ENCODE measurements around the gene KCTD21.

KCTD21 gene

DNA sequence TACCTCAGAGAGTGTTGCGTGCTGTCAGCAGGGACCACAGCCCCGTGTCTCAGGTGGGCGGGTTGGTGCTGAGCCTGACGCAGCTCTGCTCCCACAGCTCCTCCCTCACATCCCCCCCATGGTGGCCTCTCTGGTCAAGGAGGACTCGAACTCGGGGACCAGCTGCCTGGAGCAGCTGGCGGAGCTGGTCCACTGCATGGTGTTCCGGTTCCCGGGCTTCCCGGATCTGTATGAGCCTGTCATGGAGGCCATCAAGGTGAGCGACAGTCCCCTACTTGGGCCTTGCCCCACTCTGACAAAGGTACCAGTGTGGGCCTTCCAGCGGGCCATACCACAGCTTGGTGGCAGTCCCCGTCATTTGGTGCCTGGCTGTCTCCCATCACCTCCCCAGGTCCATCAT, 12.1 kb upstream of the KCTD21 start:
- no peak for DNase-seq (ENCODE audit: low spot score)

DNA sequence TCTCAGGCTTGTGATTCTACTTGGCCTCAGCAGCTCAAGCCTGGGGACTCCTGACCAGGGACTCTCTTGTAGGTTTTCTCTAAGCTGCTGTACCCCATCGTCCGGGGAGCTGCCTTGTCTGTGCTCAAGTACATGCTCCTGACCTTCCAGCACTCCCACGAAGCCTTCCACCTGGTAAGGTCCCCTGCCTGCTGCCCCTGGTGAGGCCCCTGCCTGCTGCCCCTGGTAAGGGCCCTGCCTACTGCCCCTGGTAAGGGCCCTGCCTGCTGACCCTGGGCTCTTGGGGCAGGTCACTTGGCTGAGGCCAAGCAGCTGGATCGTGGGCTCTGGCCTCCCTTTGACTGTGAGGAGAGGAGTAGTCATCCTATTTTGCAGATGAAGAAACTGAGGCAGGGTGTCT, 11.6 kb upstream of the KCTD21 start:
- no peak for DNase-seq (ENCODE audit: low spot score)

DNA sequence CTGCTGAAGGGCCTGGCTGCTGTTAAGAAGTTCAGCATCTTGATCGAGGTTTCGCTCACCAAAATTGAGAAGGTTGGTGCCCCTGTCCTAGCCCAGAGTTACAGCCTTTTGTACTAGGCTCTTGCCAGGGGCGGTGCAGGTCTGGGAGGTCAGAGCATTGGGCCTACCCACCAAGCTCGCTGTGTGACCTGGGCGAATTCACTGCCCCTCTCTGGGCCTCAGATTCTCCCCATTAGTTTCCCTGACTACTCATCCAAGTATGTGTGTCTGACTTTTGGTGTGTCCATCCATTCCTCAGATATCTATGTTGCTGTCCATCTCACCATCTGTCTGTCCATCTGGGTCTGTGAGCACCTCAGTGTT, 11.2 kb upstream of the KCTD21 start:
- no peak for DNase-seq (ENCODE audit: low spot score)

DNA sequence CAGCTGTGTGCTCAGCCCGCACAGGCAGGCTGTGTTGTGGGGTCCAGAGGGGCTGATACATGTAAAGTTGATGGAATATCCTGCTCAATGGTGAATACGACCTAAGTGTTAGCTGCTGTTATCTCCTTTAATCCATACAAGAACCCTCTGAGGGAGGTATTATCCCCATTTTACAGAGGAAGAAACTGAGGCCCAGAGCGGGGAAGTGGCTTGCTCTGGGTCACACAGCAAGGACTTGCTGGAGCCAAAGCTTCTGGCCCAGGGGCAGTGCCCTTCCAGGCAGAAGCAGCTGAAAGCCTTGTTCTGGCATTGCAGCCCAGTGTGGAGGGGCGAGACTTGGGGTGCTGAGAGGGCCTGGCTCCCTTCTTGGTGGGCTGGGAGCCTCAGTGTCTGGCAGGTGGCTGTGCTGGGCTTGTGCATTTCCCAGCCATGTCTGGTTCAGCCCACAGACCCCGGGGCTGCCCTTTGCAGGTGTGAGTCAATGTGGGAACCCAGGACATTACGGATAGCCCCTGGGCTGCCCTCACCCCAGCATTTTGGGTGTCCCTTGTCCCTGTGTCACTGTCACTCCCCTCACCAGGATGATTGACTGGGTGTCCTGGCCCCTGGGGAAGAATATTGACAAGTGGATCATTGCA, 10.7 kb upstream of the KCTD21 start:
- DNase-seq (ENCODE audit: low spot score): no peak

DNA sequence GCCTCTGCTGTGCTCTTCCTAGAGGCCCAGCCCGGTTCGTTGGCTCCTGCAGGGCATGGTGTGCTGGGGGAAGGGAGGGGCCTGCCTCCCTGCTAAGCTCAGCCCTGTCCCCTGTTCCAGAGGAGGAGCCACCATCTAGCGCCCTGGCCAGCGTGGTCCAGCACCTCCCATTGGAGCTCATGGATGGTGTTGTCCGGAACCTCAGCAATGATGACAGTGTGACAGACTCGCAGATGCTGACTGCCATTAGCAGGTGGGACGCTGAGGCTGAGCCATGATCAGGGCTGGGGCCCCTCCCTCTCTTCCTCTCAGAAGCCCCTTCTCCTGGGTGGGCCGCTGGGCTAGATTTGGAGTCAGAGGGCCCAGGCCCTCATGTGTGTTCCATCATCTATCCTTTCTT, 9.4 kb upstream of the KCTD21 start:
- no peak for DNase-seq (ENCODE audit: low spot score)

DNA sequence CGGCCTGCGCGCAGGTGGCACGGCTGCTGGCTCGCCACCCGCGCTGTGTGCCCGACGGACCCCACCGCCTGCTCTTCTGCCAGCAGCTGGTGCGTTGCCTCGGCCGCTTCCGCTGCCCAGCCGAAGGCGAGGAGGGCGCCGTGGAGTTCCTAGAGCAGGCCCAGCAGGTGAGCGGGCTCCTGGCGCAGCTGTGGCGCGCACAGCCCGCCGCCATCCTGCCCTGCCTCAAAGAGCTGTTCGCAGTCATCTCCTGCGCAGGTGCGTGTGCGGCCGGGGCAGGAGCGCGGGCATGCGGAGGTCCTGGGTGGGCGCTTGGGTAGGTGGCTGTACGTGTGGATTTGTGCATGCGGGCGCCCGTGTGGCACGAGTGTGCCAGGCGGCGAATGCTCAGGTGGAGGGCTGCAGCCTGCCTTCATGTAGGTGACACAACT, 8.2 kb upstream of the KCTD21 start:
- DNase-seq (ENCODE audit: low spot score): no peak

DNA sequence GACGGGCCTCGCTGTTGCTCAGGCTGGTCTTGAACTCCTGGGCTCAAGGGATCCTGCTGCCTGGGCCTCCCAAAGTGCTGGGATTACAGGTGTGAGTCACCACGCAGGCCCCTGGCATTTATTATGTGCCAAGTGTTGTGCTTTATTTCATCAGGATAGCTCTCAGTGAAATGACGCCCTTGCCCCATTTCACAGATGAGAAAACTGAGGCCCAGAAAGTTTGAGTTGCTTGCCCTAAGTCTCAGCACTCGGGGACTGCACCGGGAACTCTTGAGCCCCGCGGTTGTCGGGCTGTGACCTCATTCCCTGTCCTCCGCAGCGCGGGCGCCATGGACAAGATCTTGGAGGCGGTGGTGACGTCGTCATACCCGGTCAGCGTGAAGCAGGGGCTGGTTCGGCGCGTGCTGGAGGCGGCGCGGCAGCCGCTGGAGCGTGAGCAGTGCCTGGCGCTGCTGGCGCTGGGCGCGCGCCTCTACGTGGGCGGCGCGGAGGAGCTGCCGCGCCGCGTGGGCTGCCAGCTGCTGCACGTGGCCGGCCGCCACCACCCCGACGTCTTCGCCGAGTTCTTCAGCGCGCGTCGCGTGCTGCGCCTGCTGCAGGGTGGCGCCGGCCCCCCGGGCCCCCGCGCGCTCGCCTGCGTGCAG, 7.6 kb upstream of the KCTD21 start:
- no peak for DNase-seq (ENCODE audit: low spot score)

DNA sequence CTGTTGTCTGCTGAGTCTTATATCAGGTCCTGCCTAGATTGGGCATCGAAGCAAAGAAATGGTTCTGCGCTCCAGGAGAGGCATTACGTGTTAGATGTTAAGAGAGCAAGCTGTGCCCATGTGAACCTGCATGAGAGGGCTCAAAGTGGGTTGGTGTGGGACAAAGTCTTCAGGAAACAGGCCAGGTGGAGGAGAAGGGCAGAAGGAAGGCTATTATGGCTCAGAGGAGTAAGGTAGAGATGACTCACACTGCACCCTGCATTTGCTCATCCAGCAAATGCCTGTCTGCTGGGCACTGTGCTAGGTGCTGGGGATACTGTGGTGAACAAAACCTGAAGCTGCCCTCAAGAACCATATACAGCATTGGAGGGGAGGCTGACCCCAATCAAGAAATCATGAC, 6.1 kb upstream of the KCTD21 start:
- DNase-seq (ENCODE audit: low spot score): no peak

DNA sequence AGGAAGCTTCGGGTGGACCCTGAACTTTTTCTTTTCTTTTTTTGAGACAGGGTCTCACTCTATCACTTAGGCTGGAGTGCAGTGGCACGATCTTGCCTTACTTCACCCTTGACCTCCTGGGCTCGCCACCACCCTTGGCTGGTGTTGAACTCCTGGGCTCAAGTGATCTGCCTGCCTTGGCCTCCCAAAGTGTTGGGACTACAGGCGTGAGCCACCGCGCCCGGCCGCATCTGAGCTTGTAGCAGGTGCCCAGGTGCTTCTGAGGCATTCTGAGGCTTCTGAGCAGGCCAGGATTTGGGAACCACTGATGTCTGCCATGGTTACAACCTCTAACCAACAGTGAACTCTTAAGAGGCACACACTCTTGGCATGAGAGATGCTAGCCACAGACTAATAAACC, 5.4 kb upstream of the KCTD21 start:
- DNase-seq (ENCODE audit: low spot score): no peak

DNA sequence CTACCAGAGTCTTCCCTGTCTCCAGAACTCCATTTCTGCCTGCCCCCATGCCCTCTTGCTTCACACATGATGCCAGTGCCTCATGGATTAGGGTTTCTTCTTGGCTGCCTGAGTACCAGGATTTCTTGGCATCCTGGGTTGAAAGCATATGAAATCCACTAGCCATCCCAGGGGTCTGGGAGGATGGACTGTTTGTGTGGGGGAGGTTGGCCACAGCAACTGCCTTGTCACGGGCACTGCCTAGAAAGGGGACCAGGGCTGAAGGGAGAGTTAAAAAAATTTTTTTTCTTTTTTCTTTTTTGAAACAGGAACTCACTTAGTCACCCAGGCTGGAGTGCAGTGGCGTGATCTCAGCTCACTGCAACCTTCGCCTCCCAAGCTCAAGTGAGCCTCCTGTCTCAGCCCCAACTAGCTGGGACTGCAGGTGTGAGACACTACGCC, 4.5 kb upstream of the KCTD21 start:
- DNase-seq (ENCODE audit: low spot score): no peak

DNA sequence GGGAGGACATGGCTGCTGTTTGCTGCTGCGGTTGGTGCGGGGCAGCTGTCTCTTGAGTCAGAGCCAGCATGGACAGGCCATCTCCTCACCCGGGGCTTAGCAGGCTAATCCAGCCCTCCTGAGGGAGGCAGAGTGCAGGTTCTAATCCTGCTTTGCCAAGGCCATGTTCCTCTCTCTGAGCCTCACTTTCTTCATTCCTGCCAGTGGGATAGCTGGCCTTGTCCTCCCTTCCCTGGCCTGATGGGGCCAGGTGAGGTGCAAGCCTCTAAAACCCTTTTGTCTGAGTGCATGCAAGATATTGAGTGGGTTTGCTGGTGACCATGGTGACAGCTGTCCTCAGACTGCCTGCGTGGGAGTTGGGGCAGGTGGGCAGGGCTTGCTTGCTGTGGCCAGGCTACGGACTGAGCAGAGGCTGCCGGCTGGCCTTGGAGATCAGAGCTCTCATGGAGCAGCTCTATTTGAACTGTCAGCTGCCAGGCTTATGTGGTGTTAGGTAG, 3.8 kb upstream of the KCTD21 start:
- DNase-seq (ENCODE audit: low spot score): no peak

DNA sequence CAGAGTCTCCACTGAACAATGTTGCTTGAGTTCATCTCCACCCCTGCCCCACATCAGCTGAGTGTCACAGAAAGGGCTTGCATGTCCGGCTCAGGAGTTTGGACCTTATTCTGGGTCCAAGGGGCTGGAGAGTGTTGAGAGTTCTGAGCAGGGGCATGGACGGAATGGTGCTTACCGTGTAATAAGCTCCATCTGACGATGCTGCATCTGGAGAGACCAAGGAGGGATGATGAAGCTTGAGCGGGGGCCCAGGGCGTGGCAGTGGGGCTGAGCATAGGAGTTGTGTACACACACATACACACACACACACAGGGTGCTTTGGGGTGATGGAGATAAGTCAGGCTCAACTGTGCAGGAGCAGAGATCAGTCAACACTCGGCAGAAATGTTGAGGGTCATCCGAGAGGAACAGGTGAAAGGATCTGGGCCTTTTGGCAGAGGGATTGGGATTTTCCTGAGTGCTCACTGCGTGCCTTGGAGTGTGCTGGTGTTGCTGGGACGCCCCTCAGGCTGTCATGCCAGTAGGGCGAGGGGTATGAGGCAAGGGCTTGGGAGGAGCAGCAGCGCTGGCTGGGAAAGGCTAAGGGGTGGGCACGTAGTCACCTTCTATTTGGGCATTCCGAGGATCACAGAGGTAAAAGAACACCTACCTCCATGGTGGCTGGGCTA, 2.6 kb upstream of the KCTD21 start:
- DNase-seq (ENCODE audit: low spot score): no peak

DNA sequence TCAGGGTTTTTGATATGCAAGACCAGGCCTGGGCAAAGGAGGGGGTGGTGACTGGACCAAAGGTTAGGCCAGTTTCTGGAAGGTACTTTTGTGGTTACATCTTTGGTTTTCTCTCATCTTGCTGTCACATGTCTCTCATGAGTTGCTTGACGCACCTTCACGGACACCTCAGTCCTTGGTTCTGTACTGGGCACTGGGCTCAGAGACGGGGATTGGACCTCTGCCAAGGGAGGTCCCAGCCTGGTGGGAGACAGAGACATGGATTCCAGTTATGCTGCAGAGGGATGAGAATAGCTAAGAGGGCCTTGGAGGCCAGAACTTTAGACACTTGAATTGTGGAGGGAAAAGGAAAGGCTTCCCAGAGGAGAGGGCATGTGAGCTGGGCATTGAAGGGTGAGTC, 1.9 kb upstream of the KCTD21 start:
- no peak for DNase-seq (ENCODE audit: low spot score)

DNA sequence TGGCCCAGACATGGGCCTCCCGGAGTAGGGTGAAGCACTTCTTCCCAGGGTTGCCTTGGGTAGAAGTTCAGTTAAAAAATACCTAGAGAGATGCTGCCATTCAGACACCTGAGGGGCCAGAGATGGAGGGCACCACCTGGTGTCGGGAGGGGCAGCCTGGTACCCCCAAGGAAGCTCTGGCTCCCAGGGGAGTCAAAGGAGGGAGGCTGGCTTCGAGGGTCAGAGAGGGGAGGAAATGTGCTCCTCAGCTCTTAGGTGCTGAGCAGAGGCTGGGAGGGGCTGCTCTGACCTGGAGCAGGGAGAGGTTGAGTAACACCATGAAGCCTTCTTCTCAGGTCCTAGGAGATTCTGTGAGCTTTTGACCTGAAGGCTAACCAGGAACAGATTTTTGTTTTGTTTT, 1.4 kb upstream of the KCTD21 start:
- no peak for DNase-seq (ENCODE audit: low spot score)

DNA sequence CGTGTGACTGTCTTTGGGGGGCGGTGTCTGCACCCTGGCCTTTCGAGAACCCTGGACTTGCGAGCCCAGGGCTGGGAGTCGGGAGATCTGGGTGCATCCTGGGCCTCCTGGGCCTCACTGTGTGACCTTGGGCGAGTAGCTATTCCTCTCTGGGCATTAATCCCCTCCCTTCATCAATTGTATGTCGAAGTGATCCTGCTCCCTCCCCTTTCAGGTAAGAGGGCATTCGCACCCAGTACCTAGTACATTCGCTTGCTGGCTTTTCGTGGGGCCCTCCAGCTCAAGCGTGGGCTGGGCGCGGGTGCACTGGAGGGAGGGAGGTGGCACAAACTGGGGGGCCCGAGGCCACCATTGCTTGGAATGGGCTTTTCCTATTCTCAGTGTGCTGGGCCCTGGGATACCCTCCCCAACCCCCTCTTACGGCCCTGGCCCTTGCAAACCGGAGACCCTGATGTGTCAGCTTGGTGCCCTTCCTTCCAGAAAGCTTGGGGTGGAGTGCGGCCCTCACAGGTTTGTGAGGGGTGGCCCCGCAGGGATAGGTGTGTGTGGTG, 823 bp upstream of the KCTD21 start:
- no peak for DNase-seq (ENCODE audit: low spot score)

DNA sequence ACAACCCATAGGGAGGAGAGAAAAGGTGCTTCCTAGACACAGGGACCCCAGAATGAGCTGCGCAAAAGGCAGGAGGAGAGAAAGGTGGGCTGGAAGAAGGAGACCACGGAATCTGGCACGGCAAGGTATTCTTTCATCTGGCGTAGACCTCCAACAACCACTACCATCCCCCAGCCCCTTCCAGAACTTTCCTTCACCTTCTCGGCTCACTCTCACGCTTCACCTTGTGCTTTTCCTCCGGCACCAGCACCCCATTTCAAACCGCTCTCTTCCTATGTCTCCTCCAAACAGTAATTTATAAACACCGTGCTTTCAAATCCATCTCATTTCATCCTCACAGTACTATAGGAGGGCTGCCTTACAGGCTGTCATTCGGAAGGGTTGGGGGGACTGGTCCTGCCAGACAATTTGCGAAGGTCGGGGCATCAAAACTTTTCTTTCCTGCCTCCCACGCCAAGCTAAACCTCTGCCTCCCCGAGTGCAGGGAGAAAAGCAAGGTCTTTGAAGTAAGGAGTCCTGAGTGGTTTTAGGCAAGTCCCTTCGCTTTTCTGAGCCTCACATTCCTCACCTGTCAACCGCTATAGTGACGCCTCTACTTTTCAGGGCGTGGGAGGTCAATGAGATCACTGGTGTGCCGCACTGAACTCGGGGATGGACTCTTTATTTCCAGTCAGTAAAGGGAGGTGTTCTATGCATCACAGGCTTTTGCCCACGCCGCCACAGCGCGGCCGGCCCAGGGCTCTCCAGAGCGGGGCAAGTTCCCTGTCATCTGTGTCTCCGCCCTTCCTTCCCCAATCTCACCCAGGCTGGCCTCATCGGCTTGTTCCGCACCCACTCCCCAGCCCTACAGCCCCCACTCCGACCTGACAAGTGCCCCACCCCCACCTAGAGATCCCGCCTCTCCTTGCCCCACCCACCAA, 800 bp downstream of the KCTD21 start:
- DNase-seq (ENCODE audit: low spot score): peak; percentile 41

DNA sequence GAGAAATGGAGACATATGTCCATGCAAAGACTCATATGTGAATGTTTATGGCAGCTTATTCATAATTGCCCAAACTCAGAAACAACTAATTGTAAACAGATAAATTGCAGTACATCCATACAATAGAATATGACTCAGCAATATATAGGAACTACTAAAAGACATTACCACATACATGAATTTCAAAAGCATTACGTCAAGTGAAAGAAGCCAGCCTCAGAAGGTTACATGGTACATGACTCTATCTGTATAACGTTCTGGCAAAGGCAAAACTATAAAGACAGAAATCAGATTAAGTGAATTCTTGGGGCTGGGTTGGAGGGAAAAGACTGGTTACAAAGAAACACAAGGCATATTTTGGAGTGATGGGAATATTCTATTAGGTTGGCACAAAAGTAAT, 7.2 kb downstream of the KCTD21 start:
- DNase-seq (ENCODE audit: low spot score): no peak

DNA sequence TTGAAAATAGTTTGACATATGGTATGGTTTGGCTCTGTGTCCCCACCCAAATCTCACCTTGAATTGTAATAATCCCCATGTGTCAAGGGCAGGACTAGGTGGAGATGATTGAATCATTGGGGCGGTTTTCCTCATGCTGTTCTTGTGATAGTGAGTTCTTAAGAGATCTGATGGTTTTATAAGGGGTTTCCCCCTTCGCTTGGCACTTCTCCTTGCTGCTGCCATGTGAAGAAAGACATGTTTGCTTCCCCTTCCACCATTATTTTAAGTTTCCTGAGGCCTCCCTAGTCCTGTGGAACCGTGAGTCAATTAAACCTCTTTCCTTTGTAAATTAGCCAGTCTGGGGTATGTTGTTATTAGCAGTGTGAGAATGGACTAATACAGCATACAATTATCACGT, 7.7 kb downstream of the KCTD21 start:
- no peak for DNase-seq (ENCODE audit: low spot score)

DNA sequence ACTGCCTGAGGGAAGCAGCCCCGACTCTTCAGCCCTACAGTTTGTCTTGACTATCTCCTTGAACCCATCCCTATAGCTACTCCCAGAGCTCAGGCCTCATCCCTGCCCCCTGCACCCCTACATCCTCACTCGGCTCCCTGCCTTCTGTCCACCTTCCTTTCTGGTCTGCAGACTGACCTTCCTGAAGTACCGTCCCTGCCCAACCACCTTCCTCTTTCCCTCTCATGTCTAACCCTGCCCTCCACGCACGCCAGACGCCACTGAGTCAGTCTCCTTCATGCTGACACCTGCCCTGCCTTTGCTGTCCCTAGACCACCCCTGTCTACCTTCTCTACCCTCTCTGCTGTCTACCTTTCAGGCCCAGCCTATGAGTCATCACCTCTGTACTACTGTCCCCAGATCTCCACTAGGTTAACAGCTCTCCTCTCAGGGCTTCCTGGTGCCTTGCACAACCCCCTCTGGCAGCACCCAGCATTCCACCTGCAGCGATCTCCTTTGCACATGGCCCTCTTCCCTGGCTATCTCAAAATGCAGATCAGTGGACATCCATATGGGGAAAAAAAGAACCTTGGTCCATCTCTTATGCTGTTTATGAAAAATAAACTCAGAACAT, 8.9 kb downstream of the KCTD21 start:
- peak; percentile 58 for DNase-seq (ENCODE audit: low spot score)

DNA sequence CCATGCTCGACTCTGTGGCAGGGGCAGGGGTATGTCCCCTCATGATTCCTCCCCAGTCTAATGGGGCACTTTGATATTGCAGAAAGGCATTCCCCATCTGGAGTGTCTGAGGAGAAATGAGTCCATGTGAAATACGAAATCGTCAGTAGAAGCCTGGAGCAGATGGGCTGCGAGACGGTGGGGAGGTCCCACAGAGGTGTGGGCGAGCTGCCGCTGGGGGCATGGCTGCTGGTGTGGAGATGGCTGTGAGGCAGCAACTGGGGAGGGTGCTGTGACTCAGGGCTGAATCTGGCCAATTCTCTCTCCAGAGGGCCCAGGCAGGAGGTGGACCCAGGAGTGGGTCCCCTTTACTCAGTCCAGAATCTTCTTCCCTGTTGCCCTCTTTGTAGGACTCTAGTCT, 11.2 kb downstream of the KCTD21 start:
- DNase-seq (ENCODE audit: low spot score): no peak

DNA sequence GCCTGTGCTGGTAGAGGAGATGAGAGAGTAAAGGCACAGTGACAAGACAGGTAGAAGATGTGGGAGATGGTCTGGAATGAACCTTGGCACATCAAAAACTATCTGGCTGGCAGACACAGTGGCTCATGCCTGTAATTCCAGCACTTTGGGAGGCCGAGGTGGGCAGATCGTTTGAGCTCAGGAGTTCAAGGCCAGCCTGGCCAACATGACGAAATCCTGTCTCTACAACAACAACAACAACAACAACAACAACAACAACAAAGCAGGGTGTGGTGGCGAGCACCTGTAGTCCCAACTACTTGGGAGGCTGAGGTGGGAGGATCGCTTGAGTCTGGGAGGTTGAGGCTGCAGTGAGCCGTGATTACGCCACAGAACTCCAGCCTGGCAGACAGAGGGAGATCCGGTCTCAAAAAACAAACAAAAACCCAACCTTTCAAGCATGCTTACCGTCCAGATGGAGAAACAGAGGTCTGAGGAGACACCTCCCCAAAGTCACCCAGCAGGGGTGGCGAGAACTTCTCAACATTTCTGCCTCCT, 11.8 kb downstream of the KCTD21 start:
- DNase-seq (ENCODE audit: low spot score): no peak

Data from HuH-7.5 (cell line).